ENCODE results near the gene MRTFB. TPM values are rescaled to one million over a fixed set of nuclear protein-coding genes. Genes with fewer than 3 reads are reported as not detected.

The MRTFB gene
- total RNA-seq, 1 donor from 2014 or later, result 53.8 TPM

GRCh38 chr16:14306485-14307058 is 235.5 kb downstream of the MRTFB start:
- DNase-seq (ENCODE audit: low spot score), result no peak

GRCh38 chr16:14307059-14307526 is 236.0 kb downstream of the MRTFB start:
- DNase-seq (ENCODE audit: low spot score), result no peak

GRCh38 chr16:14307527-14308367 is 236.6 kb downstream of the MRTFB start:
- DNase-seq (ENCODE audit: low spot score), result no peak

DNA sequence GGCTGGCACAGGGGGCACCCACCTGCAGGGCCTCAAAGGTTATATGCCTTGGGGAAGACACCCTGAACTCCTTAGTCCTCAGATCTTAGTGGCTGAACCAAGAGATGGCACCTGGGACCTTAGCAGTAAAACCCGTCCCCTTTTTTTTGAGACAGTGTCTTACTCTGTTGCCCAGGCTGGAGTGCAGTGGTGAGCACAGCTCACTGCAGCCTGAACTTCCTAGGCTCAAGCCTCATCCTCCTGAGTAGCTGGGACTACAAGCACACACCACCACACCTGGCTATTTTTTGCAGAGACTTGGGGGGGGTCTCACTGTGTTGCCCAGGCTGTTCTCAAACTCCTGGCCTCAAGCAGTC is 237.2 kb downstream of the MRTFB start:
- no peak for DNase-seq (ENCODE audit: low spot score)

GRCh38 chr16:14309001-14309886 is 238.1 kb downstream of the MRTFB start:
- DNase-seq (ENCODE audit: low spot score), result no peak

- DNase-seq (ENCODE audit: low spot score), result no peak
Measured at GRCh38 chr16:14309906-14310305, 238.8 kb downstream of the MRTFB start.

GRCh38 chr16:14310519-14310991 is 239.4 kb downstream of the MRTFB start:
- no peak for DNase-seq (ENCODE audit: low spot score)

DNA sequence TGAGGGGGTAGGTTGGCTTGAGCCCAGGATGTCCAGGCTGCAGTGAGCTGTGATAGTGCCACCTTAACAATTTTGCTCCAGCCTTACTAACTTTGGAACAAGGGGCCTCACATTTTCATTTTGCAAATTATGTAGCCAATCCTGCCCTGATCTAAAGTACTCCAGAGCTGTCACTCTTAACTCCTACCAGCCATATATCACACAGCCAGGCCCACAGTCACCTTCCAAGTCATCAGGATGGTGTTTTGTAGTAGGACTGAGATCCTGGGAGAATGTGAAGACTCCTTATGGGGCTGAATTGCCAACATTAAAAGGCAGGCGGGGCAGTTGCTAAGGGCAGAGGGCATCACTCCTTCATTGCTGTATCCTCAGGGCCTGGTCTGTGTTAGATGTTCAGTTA is 243.0 kb downstream of the MRTFB start:
- DNase-seq (ENCODE audit: low spot score), result no peak

- DNase-seq (ENCODE audit: low spot score), result no peak
Measured at GRCh38 chr16:14315683-14316320, 244.7 kb downstream of the MRTFB start.

Small RNA genes within 50 kb of the gene (microRNA-seq; reads per million reads assigned to microRNA genes)
- gene MIR193B (ENCODE audit: borderline number of aligned reads) (1,200 reads per million, percentile 80 among the genes with 10 or more reads in this experiment), gene MIR365A (ENCODE audit: borderline number of aligned reads) (5.8 reads per million)

Other genes with a start within 250 kb of the MRTFB start
- 12.2 TPM for gene ERCC4, start 151.2 kb upstream of the MRTFB start, total RNA-seq